GM21576 (cell line): ENCODE measurements around the gene ZNF184.

Source experiments
- ATAC-seq: cut with Tn5 transposase; IDR thresholded peaks from one replicate; pipeline ENCODE4 v1.9.1; 2021; ENCODE audit warnings: mild to moderate bottlenecking, moderate library complexity; ENCODE audit not compliant: unreplicated experiment

Gene ZNF184

DNA sequence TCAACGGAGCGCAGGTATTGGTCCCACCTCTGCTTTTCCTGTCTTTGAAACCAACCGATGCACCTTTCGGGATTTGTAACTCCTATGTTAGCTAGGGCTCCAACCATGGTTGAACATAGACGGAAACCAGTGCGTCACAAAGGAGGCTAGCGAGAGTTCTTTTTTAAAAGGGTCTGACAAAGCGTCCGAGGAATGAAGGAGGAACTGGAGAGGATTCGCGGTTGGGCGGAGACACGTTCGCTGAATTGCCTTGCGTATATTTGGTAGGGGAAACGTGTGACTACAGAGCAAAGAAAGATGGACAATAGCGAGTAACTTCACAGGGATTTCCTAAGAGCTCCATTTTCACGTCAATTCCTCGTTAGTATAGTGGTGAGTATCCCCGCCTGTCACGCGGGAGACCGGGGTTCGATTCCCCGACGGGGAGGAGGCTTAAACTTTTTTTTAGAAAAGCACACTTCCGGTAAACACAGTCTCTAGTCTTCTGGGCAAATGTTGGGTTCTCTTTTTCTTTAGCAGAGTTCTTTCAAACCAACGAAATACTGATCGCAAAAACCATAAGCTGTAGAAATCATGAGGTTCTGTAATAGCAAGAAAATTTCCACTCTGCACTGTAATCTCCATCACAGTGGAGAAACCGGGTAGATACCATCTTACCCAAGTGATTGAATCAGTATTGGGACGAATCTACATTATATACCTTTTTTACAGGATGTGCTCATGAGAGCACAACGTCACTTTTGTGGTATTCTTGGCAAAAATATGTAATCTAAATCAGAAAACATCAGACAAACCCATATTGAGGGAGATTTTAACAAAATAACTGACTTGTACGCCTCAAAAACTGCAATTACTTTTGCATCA lies 6.6 kb upstream of the ZNF184 start:
- peak; percentile 64 for ATAC-seq

- peak; percentile 44 for ATAC-seq
Measured at GRCh38 chr6:27478706-27479318, 5.9 kb upstream of the ZNF184 start.

GRCh38 chr6:27478141-27478705 lies 5.3 kb upstream of the ZNF184 start:
- ATAC-seq, result peak; percentile 17

- no peak for ATAC-seq
Measured at GRCh38 chr6:27477318-27478013, 4.6 kb upstream of the ZNF184 start.

DNA sequence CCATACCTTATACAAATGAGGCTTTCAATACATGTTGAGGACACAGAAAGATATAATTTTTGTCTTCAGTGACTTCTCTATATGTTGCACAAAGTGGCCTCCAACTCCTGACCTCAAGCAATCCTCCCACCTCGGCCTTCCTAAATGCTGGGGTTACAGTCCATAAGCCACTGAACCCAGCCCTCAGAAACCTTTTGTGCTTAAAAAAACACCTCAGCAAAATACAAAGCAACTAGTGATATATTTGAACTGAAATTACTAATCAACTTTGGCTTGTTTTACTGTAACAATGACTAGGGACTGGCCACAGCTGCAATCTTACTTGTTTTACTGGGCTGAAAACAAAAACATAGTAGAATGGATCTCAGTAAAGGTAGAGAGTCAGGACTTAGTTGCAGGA lies 3.2 kb upstream of the ZNF184 start:
- no peak for ATAC-seq

GRCh38 chr6:27474672-27475071 lies 1.8 kb upstream of the ZNF184 start:
- no peak for ATAC-seq

GRCh38 chr6:27474172-27474465 lies 1.2 kb upstream of the ZNF184 start:
- no peak for ATAC-seq

DNA sequence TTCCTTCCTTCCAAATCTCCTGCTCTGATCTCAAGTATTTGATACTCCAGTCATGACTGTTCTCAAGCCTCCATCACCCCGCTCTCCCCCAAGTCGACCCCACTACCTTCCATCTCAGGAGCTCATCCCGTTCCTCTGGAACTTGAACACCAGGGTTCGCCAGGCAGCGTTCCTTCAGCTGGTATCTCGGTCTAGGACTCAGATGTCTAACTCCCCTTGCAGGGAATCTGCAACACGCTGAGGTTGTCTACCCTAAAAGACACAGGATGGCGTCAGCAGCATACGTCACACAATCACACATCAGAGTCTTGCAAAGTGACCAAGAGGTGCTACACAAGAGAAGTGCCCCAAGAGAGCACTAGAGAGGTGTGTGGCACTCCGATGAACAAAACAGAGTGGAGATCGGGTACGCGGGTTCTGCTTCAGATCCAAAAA lies 706 bp downstream of the ZNF184 start:
- peak; percentile 34 for ATAC-seq

GRCh38 chr6:27471365-27472115 lies 1.4 kb downstream of the ZNF184 start:
- no peak for ATAC-seq

DNA sequence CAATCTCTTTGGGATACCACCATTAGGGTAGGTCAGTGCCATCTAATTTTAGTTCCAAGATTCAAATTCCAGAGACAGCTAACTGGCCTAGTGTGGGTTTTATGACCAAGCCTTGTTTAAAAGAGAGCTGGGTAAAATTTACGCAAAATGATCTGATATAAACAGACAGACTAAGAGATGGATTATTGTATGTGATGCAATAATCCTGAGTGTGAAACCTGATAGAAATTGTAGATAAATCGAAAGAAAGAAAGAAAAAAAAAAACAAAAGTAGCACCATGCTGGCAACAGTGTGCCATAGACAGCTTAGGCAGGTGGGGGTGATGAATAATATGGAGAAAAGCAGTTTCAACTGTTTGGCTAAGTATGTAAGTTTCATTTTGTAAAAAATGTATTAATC lies 2.9 kb downstream of the ZNF184 start:
- no peak for ATAC-seq

- no peak for ATAC-seq
Measured at GRCh38 chr6:27468334-27468733, 4.6 kb downstream of the ZNF184 start.

DNA sequence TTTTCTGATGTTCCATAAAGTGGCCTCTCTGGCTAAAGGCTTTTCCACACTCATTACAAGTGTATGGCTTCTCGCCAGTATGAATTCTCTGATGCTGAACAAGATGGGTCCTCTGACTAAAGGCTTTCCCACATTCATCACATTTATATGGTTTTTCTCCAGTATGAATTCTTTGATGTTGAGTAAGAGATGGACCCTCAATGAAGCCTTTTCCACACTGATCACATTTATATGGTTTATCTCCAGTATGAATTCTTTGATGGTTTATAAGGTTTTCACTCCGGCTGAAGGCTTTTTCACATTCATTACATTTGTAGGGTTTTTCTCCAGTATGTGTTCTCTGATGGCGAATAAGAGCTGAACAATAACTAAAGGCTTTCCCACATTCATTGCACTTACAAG lies 20.4 kb downstream of the ZNF184 start:
- no peak for ATAC-seq

DNA sequence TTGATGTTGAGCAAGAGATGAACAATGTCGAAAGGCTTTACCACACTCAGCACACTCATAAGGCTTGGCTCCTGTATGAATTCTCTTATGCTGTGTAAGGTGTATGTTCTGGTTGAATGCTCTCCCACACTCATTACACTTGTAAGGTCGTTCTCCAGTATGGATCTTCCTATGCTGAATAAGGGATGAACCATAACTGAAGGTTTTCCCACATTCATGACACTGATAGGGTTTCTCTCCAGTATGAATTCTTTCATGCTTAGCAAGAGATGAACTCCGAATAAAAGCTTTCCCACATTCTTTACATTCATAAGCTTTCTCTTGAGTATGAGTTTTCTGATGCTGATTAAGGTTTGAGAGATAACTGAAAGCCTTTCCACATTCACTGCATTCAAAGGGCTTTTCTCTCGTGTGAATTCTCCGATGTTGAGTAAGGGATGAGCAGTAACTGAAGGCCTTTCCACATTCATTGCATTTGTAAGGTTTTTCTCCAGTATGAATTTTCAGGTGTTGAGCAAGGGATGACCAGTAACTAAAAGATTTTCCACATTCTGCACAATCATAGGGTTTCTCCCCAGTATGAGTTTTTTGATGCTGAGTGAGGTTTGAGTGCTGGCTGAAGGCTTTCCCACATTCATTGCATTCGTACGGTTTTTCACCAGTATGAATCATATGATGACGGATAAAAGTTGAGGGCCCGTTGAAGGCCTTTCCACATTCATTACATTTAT lies 21.1 kb downstream of the ZNF184 start:
- no peak for ATAC-seq

- ATAC-seq, result no peak
Measured at GRCh38 chr6:27448456-27448855, 24.4 kb downstream of the ZNF184 start.

- ATAC-seq, result no peak
Measured at GRCh38 chr6:27442932-27443331, 30.0 kb downstream of the ZNF184 start.

DNA sequence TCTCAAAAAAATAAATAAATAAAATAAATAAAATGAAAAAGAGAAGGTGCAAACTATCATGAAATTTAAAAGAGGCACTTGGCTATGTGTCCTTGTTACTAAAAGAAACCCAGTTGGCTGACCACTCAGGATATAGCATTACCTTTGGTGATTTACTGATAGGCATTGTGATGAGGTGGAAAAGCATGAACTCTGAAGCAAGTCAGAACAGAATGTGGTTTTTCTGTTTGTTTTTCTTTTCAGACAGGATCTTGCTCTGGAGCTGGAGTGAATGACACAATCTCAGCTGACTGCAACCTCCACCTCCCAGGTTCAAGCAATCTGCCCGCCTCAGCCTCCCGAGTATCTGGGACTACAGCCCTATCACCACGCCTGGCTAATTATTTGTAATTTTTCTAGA lies 31.9 kb downstream of the ZNF184 start:
- no peak for ATAC-seq

DNA sequence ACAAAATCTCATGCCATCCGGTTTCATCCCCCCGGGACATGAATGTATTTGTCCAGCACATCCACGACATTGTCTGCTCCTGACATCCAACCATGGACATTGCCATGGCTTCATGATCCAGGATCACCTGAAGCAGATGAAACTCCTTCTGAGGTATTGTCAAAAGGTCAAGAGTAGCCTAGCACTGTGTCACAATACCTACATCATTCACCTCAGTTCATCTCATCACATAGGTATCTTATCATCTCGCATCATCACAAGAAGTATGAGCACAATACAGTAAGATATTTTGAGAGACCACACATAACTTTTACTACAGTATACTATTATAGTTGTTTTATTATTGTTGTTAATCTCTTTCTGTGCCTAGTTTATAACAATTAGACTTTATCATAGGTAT lies 33.5 kb downstream of the ZNF184 start:
- ATAC-seq, result no peak

- ATAC-seq, result no peak
Measured at GRCh38 chr6:27433714-27434113, 39.2 kb downstream of the ZNF184 start.

GRCh38 chr6:27428966-27429365 lies 43.9 kb downstream of the ZNF184 start:
- no peak for ATAC-seq

GRCh38 chr6:27428502-27428901 lies 44.4 kb downstream of the ZNF184 start:
- ATAC-seq, result no peak
